K562 (cell line): ENCODE data around the gene CELSR2. TPM values are rescaled to one million over a fixed set of nuclear protein-coding genes. Genes with fewer than 3 reads are reported as not detected.

Source experiments
- ASH1L ChIP-seq: fragments of 450-650 bp; IDR thresholded peaks from 2 replicates; pipeline ENCODE4 v1.6.1; 2018; ENCODE audit warnings: borderline replicate concordance, mild to moderate bottlenecking, low read depth; ENCODE audit not compliant: partially characterized antibody
- BCLAF1 ChIP-seq, 2 experiments: fragments of 450-650 bp in 1 of 2; IDR thresholded peaks; 2 replicates each; pipeline ENCODE4 v1.6.1; 2011 to 2017; ENCODE audit warnings: low read depth in 2 of 2, antibody characterized with exemption in 1 of 2, borderline replicate concordance in 1 of 2, low read length in 1 of 2, mild to moderate bottlenecking in 1 of 2, mixed read lengths in 1 of 2; ENCODE audit not compliant: control insufficient read depth in 1 of 2
- BCOR ChIP-seq: fragments of 450-650 bp; IDR thresholded peaks from 2 replicates; pipeline ENCODE4 v1.6.1; 2016
- BRF1 ChIP-seq: IDR thresholded peaks from 3 replicates; pipeline ENCODE4 v1.6.1; 2011; ENCODE audit warnings: borderline replicate concordance, mild to moderate bottlenecking; ENCODE audit not compliant: insufficient read length; ENCODE audit errors: extremely low read depth
- CBX1 ChIP-seq: sonication (generic); IDR thresholded peaks from 2 replicates; pipeline ENCODE4 v1.6.1; 2016; ENCODE audit warnings: antibody characterized with exemption, low read depth, mild to moderate bottlenecking
- CBX5 ChIP-seq: IDR thresholded peaks from 2 replicates; pipeline ENCODE4 v1.6.1; 2014; ENCODE audit warnings: low read depth, borderline replicate concordance
- EP300 ChIP-seq: IDR thresholded peaks from 2 replicates; pipeline ENCODE4 v1.6.1; 2012; ENCODE audit warnings: low read length, improper control_type of control experiment
- FIP1L1 ChIP-seq: fragments of 200-400 bp; formaldehyde crosslinking; IDR thresholded peaks from 2 replicates; pipeline ENCODE4 v1.6.1; 2018; ENCODE audit warnings: mild to moderate bottlenecking, low read depth, low read length; ENCODE audit not compliant: poor library complexity, severe bottlenecking
- GATA2 ChIP-seq: sonication (generic); formaldehyde crosslinking; IDR thresholded peaks from 2 replicates; pipeline ENCODE4 v1.4.0; 2020; ENCODE audit warnings: mild to moderate bottlenecking, missing genetic modification reagents
- ID3 ChIP-seq, 2 experiments: fragments of 250-450 bp in 1 of 2; fragments of 450-650 bp in 1 of 2; sonication (Bioruptor Pico) in 1 of 2; IDR thresholded peaks; 2 replicates each; pipeline versions ENCODE4 v1.6.1 to v1.8.0; 2016 to 2021; ENCODE audit warnings: mild to moderate bottlenecking in 2 of 2, moderate library complexity in 2 of 2, missing compliant biosample characterization in 1 of 2, missing genetic modification characterization in 1 of 2
- MCM7 ChIP-seq, 2 experiments: fragments of 450-650 bp; IDR thresholded peaks; 2 replicates each; pipeline ENCODE4 v1.6.1; 2016 to 2018
- NR3C1 ChIP-seq: sonication (generic); formaldehyde crosslinking; IDR thresholded peaks from 2 replicates; pipeline ENCODE4 v1.8.1; 2022; ENCODE audit warnings: missing genetic modification reagents
- PREB ChIP-seq: sonication (generic); formaldehyde crosslinking; IDR thresholded peaks from 2 replicates; pipeline ENCODE4 v1.8.1; 2023; ENCODE audit warnings: mild to moderate bottlenecking, missing genetic modification reagents
- PTBP1 ChIP-seq: fragments of 200-400 bp; formaldehyde crosslinking; IDR thresholded peaks from 2 replicates; pipeline ENCODE4 v1.6.1; 2017; ENCODE audit warnings: low read depth, low read length
- SIX5 ChIP-seq, 2 experiments: IDR thresholded peaks; 2 replicates each; pipeline ENCODE4 v1.6.1; 2011; ENCODE audit warnings: low read length in 2 of 2, borderline replicate concordance in 1 of 2, low read depth in 1 of 2, mild to moderate bottlenecking in 1 of 2, moderate library complexity in 1 of 2; ENCODE audit not compliant: insufficient read depth in 1 of 2
- SMC3 ChIP-seq: conservative IDR thresholded peaks from 2 replicates; pipeline ENCODE4 v1.6.1; 2011; ENCODE audit warnings: low read depth, low read length, improper control_type of control experiment; ENCODE audit not compliant: insufficient read depth
- TCFL5 ChIP-seq: fragments of 250-450 bp; sonication (Bioruptor Pico); conservative IDR thresholded peaks from 2 replicates; pipeline ENCODE4 v1.6.1; 2021; ENCODE audit warnings: mild to moderate bottlenecking, moderate library complexity, matching md5 sums
- THRB ChIP-seq: fragments of 450-650 bp; formaldehyde crosslinking; conservative IDR thresholded peaks from 2 replicates; pipeline ENCODE4 v1.4.0; 2022; ENCODE audit warnings: mild to moderate bottlenecking, missing genetic modification characterization
- ZFX ChIP-seq: sonication (generic); formaldehyde crosslinking; IDR thresholded peaks from 2 replicates; pipeline ENCODE4 v1.8.0; 2022; ENCODE audit warnings: mild to moderate bottlenecking, missing genetic modification reagents, moderate library complexity
- ZNF655 ChIP-seq: fragments of 250-450 bp; sonication (Bioruptor Pico); IDR thresholded peaks from 2 replicates; pipeline ENCODE4 v1.5.0; 2021
- polyA plus RNA-seq, 8 experiments: library from polyadenylated mRNA; depleted of rRNA in 4 of 8; stranded (reverse) in 5 of 8; unstranded in 3 of 8; fragments of >200 nt; fragmentation: Nextera tagmentation in 2 of 8; fragmentation: Illumina TruSeq in 1 of 8; extraction: Ambion mirVana in 2 of 8; extraction: Trizol in 1 of 8; gene quantifications; 2 replicates each; pipeline versions ENCODE4 v1.2.1 to v1.2.3, GENCODE V29; 2011 to 2014; ENCODE audit warnings: inconsistent platforms in 1 of 8, missing spikeins in 1 of 8
- total RNA-seq, 7 experiments: library from RNA; depleted of rRNA in 6 of 7; stranded (reverse); fragments of >200 nt in 6 of 7; fragmentation: Illumina TruSeq in 2 of 7; extraction: Trizol in 2 of 7; gene quantifications; 2 replicates each; pipeline versions ENCODE4 v1.2.1 to v1.2.3, GENCODE V29; 2011 to 2021; ENCODE audit warnings: low replicate concordance in 1 of 7

Gene CELSR2
- total and polyA plus RNA-seq, 9 of the 15 experiments (the other 6 are each of a cell fraction or from before 2014, with no cell fraction given): 0.31 to 21.9 (median 4.2) TPM

GRCh38 chr1:109306832-109307273 is 57.5 kb downstream of the CELSR2 start, which contains the start of gene MYBPHL (continued):
- TF ChIP-seq CBX1 (no peak), CBX5 (no peak), GATA2 (CRISPR knock-in tag) (no peak), PTBP1 (0 out of 2 replicates have a peak, but pooled peaks have one; percentile 16), BCLAF1 (IDR thresholded peaks at IDR 0.05; ENCODE audit: borderline replicate concordance in 1 of 2, control insufficient read depth in 1 of 2, low read depth in 2 of 2, low read length in 1 of 2) (no peak), ZFX (CRISPR knock-in tag) (peak; percentile 65), TCFL5 (CRISPR knock-in tag) (no peak), NR3C1 (CRISPR knock-in tag) (no peak), BCOR (no peak), SMC3 (no peak), THRB (CRISPR knock-in tag) (no peak), ASH1L (no peak), ID3 (CRISPR knock-in tag; IDR thresholded peaks at IDR 0.05) (no peak), ID3 (tag; IDR thresholded peaks at IDR 0.05) (no peak), ZNF655 (CRISPR knock-in tag) (no peak), MCM7 (IDR thresholded peaks at IDR 0.05) (no peak), BRF1 (no peak), EP300 (no peak), PREB (CRISPR knock-in tag) (no peak), SIX5 (IDR thresholded peaks at IDR 0.05; ENCODE audit: borderline replicate concordance in 1 of 2, insufficient read depth in 1 of 2, low read depth in 1 of 2, low read length in 2 of 2) (no peak), FIP1L1 (no peak)
